ENCODE data around the gene TTC7B.
A peak's percentile ranks its signal among the peaks of the same experiment; 100 is the strongest.

The TTC7B gene

DNA sequence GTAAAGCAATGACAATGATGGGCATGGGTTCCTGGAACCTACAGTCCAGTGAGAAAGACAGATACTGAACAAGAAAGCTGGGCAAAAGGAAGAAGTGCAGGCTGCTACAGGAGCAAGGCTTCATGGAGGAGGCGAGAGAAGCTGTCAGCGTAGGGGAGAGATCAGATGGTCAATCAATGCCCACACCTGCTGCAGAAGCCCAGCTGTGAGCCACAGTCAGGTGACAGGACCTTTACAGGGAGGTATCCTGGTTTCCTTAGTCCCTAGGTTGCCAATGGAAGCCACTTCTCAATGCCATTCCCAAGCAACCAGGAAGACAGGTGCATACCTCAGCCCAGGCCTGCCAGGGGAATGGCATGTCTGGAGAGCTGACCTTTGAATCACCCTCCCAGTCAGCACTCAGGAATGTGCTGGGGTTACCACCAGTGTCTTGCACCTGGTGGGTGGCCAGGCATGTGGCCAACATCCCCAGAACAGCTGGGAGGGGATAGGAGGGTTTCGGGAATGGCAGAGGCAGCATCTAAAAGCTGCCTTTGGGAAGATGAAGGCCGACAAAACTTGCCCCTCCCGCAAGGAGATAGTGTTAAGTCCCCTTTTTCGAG is 170.3 kb downstream of the TTC7B start:
- peak; percentile 98 for DNase-seq (ENCODE audit: low spot score)

DNA sequence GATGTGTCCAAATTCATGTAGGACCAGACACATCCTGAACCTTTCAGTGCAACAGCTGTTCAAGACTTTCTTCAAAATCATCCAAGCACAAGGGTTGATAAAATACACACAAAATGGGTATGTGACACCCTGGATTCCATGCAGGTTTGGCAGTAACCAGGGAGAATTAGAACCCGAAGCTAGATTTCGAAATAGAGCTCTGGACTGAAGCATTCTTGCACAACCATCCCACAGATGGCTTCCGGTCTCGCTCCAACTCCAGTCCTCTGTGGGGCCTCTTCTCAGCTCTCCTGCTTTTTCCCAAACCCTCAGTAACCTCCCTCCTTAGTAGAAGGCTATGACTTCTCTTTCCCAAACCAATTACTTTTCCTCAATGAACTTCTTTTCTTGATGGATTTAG is 171.3 kb downstream of the TTC7B start:
- DNase-seq (ENCODE audit: low spot score) = no peak

DNA sequence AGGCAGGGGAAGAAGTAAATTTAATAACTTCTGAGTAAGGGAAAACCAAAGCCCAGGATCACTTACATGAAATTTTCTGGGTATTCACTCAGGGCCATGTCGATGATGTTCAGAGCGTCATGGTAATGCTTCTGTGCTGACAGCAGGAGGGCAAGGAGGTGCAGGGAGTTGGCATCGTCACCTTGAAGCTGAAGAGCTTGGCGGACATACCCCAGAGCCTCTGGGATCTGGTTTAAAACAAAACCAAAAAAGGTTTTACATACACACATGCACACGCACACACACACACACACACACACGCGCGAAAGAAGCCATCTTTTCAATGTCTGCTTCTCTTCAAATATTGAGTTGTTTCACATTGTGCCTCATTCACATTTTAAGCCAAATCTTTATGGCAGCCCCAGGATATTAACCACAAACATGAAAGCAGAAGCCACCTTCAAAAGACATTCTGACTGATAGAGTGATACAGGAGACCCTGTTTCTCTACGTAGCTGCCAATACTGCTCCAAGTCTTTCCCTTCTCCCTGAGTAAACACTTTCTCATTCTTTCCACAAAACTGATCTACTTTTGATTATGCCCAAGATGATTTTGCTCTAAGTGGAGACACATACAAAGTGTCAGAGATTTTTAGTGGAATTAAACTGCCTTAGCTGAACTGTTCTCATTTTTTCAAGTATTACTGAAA is 172.1 kb downstream of the TTC7B start:
- no peak for DNase-seq (ENCODE audit: low spot score)

DNA sequence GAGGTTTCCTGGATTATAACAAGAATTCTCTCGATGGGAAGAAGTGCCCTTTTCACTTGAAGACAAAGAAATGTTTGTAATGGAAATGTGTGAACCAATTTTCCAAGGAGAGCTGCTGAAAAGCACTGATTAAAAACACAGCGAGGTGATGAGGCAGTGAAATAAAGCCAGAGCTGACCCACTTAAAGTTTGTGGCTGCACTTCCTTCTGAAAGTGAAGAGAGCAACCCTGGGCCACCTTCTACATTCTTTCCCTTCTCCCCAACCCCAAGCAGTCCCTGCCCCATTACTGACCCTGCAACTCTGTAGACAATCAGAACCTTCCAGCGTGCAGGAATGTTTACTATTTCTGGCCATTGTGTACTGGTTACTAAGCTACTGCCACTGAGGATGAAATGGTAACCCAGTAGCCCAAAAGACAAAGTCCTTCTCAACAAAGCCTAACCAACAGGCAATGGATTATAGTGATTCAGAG is 173.9 kb downstream of the TTC7B start:
- peak; percentile 63 for DNase-seq (ENCODE audit: low spot score)

DNA sequence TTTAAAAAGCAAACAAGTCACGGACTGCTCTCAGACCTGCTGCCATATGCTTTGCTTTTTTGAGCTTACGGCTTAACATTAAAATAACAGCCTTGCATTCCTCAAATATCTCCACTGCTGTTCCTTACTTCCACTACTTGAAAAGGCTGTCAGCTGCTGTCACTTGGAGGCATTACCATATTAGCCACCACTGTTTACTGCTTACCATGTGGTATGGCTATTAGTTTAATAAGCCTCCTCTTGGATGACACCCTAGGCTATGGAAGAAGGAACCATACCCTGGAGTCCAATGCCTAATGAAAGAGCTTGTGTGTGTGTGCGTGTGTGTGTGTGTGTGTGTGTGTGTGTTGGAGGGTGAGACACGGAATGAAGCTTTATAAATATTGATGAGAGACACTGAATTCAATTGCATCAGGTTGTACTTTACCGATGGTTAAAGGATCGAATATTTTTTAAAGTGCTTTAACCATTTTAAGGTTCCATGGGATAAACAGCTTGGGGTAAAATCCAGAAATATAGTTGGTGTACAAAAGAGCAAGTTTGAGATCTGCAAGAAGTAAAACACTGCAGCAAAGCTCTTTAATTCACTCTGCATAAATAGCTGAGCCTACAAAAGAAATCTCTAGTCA is 174.5 kb downstream of the TTC7B start:
- no peak for DNase-seq (ENCODE audit: low spot score)

DNA sequence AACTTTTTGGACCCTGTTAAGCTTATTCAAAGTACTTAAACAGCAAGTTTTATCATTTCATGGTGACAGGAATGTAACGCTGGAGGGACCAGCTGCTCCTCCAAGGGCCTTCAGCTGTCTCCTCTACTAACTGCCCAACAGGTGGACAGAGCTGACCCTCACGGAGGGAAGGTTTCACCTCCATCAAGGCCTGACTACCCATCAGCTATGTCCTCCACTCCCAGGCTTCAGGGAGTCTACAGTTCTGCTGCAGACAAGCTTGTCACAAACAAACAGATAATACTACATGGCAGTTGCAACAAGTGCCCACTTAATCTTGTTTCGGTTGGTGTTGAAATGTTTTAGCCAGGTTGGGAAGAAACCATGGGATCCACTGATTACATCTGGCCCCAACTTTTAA is 175.1 kb downstream of the TTC7B start:
- no peak for DNase-seq (ENCODE audit: low spot score)

DNA sequence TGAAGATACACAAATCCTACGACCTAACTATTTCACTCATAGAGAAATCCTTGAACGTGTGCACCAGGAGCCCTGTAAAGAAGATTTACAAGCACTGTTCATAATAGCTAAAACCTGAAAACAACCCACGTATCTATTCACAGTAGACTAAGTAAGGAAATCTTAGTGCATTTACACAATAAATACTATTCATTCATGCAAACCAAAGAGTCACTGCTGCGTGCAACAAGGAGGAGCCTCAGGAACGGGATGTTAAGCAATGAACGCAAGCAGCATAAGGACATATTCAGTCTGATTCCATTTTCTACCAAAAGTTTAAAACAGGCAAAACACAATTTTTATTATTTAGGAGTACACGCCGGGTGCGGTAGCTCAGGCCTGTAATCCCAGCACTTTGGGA is 176.6 kb downstream of the TTC7B start:
- DNase-seq (ENCODE audit: low spot score) = no peak

DNA sequence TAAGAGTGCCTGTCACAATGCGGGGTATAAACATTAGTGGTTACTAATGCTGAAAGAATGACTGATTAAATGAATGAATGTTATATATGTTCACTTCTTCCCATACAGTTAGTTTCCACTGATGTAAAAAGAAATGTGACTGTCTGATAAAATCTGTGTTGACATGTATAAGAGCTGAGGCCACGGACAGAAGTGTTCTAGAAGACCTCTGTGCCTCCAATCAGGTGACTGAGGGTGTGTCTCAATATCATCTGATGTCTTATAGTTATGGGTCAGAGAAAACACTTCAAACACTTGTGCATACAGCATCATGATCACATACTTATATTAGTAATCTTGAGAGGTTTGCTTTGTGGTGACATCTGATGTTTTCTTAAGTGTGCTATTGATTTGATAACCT is 183.4 kb downstream of the TTC7B start:
- DNase-seq (ENCODE audit: low spot score) = no peak

DNA sequence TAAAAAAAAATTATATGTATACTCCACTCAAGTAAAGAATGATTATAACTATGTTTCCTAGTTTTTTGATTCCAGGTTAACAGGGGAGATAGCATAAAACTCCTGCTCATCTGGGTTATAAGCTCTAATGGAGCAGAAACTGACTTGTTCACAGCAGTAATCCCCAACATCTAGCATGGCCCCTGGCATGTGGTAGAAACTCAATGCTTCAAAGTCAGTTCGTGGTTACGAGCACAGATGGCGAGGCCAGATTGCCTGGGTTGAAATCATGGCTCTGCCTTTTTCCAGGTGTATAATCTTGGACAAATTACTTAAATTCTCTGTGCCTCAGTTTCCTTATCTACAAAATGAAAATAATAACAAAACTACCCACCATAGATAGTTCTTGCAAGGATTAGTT is 183.8 kb downstream of the TTC7B start:
- DNase-seq (ENCODE audit: low spot score) = peak; percentile 8

DNA sequence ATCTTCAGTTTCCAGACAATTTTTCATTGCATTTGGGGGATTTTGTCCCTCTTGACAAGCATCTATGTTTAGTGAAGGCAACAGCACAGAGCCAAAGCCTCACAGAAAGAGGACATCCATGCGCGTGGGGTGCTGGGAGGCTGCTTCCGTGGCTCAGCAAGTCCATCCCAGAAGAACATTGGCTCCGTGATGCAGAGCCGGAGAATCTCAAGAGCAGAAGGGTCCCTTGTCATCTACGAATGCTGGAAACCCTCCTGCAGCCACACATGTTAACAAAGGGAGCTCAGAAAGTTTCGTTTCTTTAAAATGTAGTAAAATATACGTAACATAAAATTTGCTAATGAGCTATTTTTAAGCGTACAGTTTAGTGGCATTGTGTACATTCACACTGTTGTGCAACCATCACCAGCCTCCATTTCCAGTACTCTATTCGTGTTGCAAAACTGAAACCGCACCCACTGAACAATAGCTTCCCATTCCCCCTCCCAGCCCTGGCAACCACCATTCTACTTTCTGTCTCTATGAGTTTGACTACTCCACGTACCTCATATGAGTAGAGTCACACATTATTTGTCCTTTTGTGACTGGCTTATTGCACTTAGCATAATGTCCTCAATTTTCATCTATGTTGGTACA is 185.9 kb downstream of the TTC7B start:
- DNase-seq (ENCODE audit: low spot score) = no peak

DNA sequence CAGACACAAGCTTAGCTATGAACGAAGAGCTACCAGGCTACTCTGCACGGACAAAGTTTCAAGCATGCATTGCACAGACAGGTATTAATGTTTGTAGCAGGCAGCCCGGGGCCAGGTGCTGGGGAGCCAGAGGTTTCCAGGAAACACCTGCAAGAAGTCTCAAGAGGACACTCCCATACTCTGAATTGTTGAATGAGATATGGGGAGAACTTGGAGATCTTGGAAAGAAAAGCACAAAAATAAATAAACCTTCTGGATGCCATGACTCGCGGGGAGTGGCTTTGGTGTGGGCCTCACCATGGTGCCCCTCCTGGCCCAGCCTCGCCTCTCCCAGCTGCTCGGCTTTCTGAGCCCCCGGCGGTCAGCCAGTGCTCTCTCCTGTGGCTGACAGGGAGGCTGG is 186.8 kb downstream of the TTC7B start:
- DNase-seq (ENCODE audit: low spot score) = no peak

DNA sequence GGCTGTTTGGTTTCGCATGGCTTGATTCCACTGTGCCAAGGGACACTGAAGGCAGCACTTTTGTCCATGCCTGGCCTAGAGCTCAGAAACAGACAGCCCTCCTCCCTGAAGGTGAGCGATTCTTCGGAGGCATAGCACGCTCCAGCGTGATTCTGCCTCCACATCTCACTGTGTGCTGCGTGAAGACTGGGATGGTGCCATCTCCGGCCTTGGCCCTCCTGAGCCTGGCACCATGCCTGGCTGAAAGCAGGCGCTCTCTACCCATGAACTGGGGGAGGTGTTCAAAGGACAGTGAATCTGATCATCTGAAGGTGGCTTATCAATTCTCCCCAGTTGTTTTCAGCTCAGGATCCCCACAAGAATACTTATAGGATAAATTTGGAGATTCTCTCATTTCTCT is 187.4 kb downstream of the TTC7B start:
- no peak for DNase-seq (ENCODE audit: low spot score)

DNA sequence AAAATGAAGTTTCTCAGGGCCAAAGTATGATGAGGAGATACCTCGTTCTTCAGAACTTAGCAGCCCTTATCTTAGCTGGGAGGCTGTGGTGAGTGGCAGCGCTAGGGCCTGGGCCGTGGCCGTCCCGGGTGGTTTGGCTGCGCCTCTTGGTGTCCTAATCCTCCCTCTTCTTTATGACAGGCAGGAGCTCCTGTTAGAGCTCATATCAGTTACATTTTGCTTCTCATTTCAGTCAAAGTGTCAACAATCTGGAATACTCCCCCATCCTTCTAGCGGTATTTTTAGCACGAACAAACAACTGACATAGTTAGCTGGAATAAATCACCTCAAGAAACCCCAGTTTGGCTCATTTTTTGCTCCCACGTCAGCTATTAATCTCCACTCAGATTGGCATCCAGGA is 188.8 kb downstream of the TTC7B start:
- no peak for DNase-seq (ENCODE audit: low spot score)

DNA sequence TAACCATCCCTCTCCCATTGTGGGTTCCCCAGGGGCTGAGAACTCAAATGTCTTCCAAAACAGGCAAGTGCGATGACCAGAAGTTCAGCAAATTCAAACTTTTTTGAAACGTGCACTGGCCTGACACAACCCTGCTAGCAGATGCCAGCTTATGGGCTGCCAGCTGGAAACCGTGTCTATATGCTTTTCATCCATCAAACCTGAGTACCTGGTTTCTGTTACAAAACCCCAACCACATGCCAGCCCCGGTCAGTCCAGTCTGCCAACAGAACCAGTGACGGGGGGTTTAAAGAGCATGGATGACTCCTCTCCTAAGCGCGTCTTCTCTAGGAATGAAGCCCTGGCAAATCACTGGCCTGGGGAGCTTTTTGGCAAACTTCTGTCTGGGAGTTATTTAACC is 189.7 kb downstream of the TTC7B start:
- no peak for DNase-seq (ENCODE audit: low spot score)

DNA sequence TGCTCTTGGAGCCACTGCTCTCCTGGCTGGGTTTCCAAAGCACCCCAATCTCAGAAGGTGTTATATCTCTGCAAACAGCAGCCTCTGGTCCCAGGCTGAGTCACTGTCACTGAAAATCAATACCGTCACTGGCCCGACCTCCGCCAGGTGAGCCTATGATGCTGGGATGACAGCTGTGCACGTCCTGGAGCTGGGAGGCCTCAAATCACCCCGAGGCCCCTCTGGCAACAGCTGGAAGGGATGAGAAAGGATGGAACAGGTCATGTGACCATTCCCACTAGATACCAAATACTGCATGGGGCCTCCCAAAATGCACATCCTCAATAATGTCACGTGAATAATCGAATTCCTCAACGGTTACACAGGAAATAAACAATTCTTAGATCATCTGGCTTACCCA is 190.8 kb downstream of the TTC7B start:
- no peak for DNase-seq (ENCODE audit: low spot score)

DNA sequence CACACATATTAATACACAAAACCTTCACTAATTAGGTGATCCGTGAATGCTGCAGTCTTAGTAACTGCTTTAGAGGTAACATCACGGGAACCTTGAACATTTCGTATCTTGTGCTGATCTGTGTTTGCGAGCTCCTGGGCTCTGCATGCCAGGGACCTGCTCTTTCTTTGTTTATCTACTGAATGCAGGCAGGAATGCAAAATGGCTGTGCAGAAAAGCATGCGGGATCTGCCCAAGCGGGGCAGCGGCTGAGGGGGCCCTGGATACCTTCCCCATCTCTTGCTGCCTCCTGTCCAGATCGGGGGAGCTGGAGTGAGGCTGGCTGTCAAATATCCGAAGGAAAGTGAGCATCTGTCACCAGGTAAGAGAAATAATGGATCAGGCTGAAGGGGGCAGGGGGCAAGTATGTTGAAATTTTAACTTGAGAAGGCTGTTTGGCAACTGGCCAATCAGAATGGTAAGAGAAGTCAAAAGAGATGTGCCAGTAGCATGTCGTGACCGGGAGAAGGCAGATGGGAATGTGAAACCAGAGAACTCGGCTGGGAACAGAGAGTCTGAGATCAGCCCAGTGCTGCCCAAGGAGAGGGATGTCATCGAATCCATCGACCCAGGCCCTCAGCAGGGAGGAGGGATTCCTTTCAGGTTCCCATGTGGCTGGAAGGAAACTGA is 191.4 kb downstream of the TTC7B start:
- peak; percentile 39 for DNase-seq (ENCODE audit: low spot score)

DNA sequence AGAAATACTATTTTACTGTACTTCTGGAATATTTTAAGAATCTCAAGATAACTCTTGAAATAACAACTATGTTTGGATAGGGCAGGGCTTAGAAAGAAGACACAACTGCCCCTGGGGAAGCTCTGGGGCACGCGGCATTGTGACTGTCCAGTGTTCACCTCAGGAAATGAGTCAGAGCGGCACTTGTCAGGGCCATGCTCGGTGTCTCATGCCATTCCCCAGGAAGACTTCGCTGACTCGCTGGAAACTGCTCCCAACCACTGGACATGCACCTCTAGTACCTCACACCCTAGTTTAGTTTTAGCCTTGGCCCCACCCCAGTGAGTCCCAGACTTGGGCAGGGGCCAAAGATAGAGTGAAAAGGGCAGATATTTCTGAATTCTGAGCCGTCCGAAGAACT is 192.0 kb downstream of the TTC7B start:
- peak; percentile 94 for DNase-seq (ENCODE audit: low spot score)

DNA sequence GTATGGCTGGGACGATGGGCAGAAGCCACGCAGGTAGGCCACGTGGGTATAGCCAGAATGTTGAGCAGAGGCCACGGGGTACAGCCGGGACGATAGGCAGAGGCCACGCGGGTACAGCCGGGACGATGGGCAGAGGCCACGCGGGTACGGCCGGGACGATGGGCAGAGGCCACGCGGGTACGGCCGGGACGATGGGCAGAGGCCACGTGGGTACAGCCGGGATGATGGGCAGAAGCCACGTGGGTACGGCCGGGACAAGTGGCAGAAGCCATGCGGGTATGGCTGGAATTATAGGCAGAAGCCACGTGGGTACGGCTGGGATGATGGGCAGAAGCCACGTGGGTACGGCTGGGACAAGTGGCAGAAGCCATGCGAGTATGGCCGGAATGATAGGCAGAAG is 195.0 kb downstream of the TTC7B start:
- no peak for DNase-seq (ENCODE audit: low spot score)

DNA sequence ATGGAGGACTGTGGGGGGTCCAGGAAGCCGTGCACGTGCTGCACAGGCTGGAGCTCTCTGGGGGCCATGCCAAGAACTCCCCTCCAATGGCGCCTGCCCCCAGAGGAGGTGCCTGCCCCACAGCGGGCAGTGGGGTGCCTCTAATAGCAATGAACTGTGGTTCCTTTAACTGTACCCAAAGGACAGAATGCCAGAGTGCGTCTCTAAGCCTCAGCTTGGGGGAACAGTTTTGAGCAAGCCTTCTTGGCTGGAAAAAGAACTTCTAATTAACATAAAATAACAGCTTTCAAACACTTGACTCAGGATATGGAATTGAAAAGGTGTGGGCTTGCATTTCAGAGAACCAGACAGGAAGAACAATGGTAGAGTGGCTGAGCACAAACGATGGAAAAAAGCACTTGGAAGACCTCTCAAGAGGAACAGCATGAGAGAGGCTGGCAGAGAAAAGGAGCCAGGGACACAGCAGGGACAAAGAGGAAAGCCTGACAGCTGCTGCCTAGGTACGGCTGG is 195.6 kb downstream of the TTC7B start:
- no peak for DNase-seq (ENCODE audit: low spot score)

DNA sequence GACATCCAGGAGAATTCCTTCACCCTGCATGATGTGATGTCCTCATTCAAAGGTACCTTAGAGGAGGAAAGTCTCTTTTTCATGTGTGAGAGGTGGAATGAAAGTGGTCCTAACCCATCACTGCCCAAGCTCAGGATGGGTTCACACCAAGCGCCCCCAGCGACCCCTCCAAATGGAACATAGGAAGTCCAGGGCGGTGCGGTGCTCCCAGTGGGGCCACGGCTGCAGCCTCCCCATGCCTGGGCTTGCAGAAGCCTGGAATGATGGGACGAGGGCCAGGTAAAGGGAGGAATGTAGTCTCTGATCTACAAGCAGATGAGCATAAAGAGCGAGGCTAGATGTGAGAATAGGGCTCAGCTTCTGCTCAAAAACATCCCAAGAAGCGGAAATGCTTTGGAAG is 196.3 kb downstream of the TTC7B start:
- DNase-seq (ENCODE audit: low spot score) = no peak

DNA sequence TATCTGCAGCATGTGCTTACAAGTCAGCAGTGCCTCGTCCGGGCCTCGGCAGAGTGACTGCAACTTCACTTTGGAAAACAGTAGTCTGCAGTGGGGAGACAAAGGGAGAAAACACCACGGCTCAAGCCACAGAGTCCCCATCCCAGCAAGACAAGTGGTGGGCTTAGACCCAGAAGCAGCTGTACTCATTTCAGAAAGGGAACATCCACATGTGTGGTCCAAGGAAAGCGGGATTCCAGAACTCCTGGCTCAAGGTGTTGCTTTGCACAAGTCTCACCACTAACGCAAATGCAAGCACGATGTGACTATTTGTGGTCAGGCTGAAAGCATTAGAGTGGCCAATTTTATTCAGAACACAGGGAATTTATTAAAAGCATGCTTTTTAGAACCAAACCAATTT is 198.3 kb downstream of the TTC7B start:
- DNase-seq (ENCODE audit: low spot score) = no peak

DNA sequence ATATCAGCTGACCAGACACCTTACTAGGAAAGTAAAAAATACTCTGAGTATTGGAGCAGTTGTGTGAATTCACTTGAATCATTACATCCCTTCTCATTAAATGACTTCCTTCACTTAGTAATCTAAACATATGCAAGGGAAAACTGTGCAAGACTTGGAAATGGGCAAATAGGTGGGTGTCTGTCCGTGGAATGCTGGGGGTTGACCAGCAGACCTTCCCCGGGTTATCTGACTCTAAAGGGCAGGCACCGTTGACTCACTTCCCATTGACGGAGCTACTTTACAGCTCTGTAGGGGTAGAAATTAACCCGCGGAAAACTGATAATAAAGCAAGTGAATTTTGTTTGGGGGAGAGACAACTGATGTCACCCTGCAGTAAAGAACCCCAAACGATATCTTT is 199.3 kb downstream of the TTC7B start:
- no peak for DNase-seq (ENCODE audit: low spot score)

Measured in kidney tubule cell (primary cell).